CD4-positive, alpha-beta memory T cell (primary cell): ENCODE results near the gene ST8SIA4. TPM values are rescaled to one million over a fixed set of nuclear protein-coding genes. Genes with fewer than 3 reads are reported as not detected.

ENCODE experiments used
- CTCF ChIA-PET: fragments of 350-600 bp; sonication (Branson Sonifier 250); formaldehyde crosslinking; loops from one replicate; lab custom pipeline; 2021; ENCODE audit warnings: inconsistent platforms; ENCODE audit not compliant: partially characterized antibody; lab: Charles Lee
- POLR2A ChIA-PET: fragments of 350-600 bp; sonication (Branson Sonifier 250); formaldehyde crosslinking; loops from one replicate; lab custom pipeline; 2021; ENCODE audit not compliant: partially characterized antibody; lab: Charles Lee
- DNase-seq, 5 donors: peaks; one replicate each; pipeline versions ENCODE4 v3.0.0 to v3.0.0-alpha.2; 2020 to 2022; ENCODE audit warnings: mixed read lengths in 1 of 5
- H3K27ac ChIP-seq: one replicate; pipeline ENCODE4 v1.7.0; 2013; ENCODE audit warnings: low read depth, low read length
- H3K27me3 ChIP-seq: 2 replicates; pipeline ENCODE4 v1.7.0; 2013; ENCODE audit warnings: mild to moderate bottlenecking, low read length, moderate library complexity; ENCODE audit not compliant: insufficient read depth
- H3K36me3 ChIP-seq: 2 replicates; pipeline ENCODE4 v1.7.0; 2013; ENCODE audit warnings: mild to moderate bottlenecking, low read length, moderate library complexity; ENCODE audit not compliant: insufficient read depth
- H3K4me1 ChIP-seq: 2 replicates; pipeline ENCODE4 v1.7.0; 2013; ENCODE audit warnings: mild to moderate bottlenecking, low read length, moderate library complexity; ENCODE audit not compliant: insufficient read depth
- H3K4me3 ChIP-seq, 2 donors: one replicate each; pipeline ENCODE4 v1.7.0; 2013; ENCODE audit warnings: low read length in 2 of 2, mild to moderate bottlenecking in 1 of 2
- H3K9me3 ChIP-seq, 2 donors: one replicate each; pipeline ENCODE4 v1.7.0; 2013; ENCODE audit warnings: low read length in 2 of 2, control low read depth in 1 of 2; ENCODE audit not compliant: control insufficient read depth in 1 of 2
- H3K27ac Mint-ChIP-seq, 7 donors: one replicate each; pipeline ENCODE4 v1.8.0; 2020 to 2021; ENCODE audit warnings: mixed read lengths in 7 of 7, mild to moderate bottlenecking in 6 of 7, inconsistent platforms in 3 of 7, moderate library complexity in 3 of 7
- H3K27me3 Mint-ChIP-seq, 2 donors: one replicate each; pipeline ENCODE4 v1.8.0; 2020 to 2021; ENCODE audit warnings: mixed read lengths in 2 of 2
- H3K36me3 Mint-ChIP-seq, 2 donors: one replicate each; pipeline ENCODE4 v1.8.0; 2020 to 2021; ENCODE audit warnings: mixed read lengths in 2 of 2, inconsistent platforms in 1 of 2, mild to moderate bottlenecking in 1 of 2
- H3K4me1 Mint-ChIP-seq, 4 donors: one replicate each; pipeline ENCODE4 v1.8.0; 2020 to 2021; ENCODE audit warnings: mixed read lengths in 4 of 4, mild to moderate bottlenecking in 1 of 4
- H3K4me3 Mint-ChIP-seq, 8 donors: one replicate each; pipeline ENCODE4 v1.8.0; 2020 to 2021; ENCODE audit warnings: mixed read lengths in 8 of 8, mild to moderate bottlenecking in 7 of 8, moderate library complexity in 6 of 8, inconsistent platforms in 3 of 8
- H3K9me3 Mint-ChIP-seq, 8 donors: one replicate each; pipeline ENCODE4 v1.8.0; 2020 to 2021; ENCODE audit warnings: mixed read lengths in 8 of 8, mild to moderate bottlenecking in 5 of 8, inconsistent platforms in 3 of 8, moderate library complexity in 1 of 8
- intact Hi-C: fragments of 100-400 bp; cut with micrococcal nuclease; formaldehyde crosslinking; loops from one replicate; pipeline ENCODE4 v1.15.1; 2023
- polyA plus RNA-seq, 2 donors: library from polyadenylated mRNA; unstranded; fragments of 300-500 nt; fragmentation: Illumina TruSeq; gene quantifications; one replicate each; pipeline ENCODE4 v1.2.3, GENCODE V29; 2021
- total RNA-seq, 2 experiments: library from RNA; stranded (reverse); gene quantifications; one replicate each; pipeline ENCODE4 v1.2.3, GENCODE V29; 2021

The ST8SIA4 gene
- total and polyA plus RNA-seq, 4 experiments from 2014 or later = 10.7 to 28.7 (median 21.0) TPM

- CTCF ChIA-PET = no interaction called here
- H3K36me3 ChIP-seq = no peaks in the 10 kb centered on the region
- Mint-ChIP-seq H3K36me3 (peaks cover 10 to 26% of the 10 kb centered on the region in 2 donors), H3K27me3 (no peaks in the 10 kb centered on the region), H3K4me3 (no peak overlapping the region), H3K27ac (no peak overlapping the region), H3K9me3 (no peaks in the 10 kb centered on the region), H3K4me1 (peaks cover 21 to 38% (median 30%) of the 10 kb centered on the region in 4 donors)
- H3K27me3 ChIP-seq = no peaks in the 10 kb centered on the region
- DNase-seq = no peak
- no peak overlapping the region for H3K27ac ChIP-seq
- no peaks in the 10 kb centered on the region for H3K9me3 ChIP-seq
- H3K4me3 ChIP-seq = no peak overlapping the region
- intact Hi-C loops = no loop called here
- peaks cover 23% of the 10 kb centered on the region for H3K4me1 ChIP-seq
- POLR2A ChIA-PET = interaction anchor here (9.8 kb wide), 1 partner anchor 68 kb away, joined by 99 read pairs; the partner anchor contains the start of gene ST8SIA4
Observed at GRCh38 chr5:100834519-100834918, 68.6 kb downstream of the ST8SIA4 start.

DNA sequence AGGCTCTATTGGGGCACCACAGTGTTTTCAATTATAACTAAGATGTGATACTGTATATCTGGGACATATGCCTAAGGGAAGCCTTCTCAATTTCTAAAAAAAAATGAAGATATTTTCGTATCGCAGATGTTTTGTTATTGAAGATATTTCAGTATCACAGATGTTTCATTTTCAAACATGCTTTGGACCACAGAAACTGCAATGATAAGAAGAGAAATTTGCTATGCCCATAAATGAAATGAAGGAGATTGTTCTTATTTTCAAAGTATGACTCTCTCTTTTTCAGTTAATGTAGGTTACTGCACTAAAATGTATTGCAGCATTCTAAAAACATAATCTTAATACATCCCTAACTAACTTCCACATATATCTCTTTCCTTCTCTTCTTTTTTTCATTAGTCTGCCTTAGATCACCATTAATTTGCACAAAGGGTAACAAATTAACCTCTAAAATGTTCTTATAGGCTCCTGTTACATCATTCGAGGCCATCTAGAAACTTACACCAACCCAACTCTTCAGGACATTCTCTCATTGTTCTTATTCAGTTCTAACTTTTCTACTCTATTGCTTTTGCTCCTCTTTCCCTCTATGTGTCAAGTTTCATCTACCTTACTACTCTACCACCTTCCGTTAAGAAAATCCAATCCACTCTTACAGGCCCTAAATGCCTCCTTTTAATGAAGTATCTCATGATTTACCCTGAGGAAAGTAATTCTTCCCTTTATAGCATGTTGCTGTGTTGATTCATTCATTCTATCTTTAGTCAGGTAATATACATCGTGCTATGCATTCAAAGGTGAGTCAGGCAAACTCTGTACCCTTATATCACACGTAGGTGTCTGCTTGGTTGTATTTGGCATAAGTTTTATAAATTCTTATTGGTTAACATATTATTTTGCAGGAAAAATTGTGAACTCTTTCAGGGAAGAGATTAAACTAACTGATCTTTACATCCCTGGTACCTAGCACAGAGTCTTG lies 70.5 kb downstream of the ST8SIA4 start:
- CTCF ChIA-PET = no interaction called here
- no peak for DNase-seq
- intact Hi-C loops = no loop called here
- Histone ChIP-seq H3K27ac (no peak overlapping the region), H3K27me3 (no peaks in the 10 kb centered on the region), H3K9me3 (no peaks in the 10 kb centered on the region), H3K4me3 (no peak overlapping the region), H3K36me3 (no peaks in the 10 kb centered on the region), H3K4me1 (peaks cover 21% of the 10 kb centered on the region)
- Mint-ChIP-seq H3K27ac (peak overlapping the region in 1 of 7 donors; percentile 22), H3K27me3 (no peaks in the 10 kb centered on the region), H3K36me3 (peaks cover 12 to 24% of the 10 kb centered on the region in 2 donors), H3K4me1 (peaks cover 26 to 44% (median 36%) of the 10 kb centered on the region in 4 donors), H3K9me3 (no peaks in the 10 kb centered on the region), H3K4me3 (no peak overlapping the region)
- POLR2A ChIA-PET = no interaction called here

DNA sequence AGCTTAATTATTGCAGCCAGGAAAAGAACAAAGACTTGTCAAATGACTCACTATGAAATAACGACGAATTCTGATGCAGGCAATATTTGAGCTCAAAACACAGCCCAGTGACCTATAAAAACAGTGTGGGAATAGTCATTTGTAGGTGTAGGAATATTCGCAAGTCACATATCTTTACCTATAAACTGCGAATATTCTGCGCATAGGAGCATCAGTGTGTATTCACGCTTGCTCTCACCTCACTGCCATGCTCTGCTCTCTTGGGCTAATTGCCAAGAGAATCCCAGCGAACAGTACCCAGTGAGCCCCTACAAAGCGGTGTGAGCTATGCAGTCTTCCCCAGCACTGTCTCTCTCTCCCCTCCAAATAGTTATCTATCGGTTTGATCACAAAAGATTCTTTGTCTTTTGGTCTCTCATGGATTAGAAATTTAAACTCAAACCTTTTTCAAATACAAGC lies 74.2 kb downstream of the ST8SIA4 start:
- H3K27ac ChIP-seq = no peak overlapping the region
- no peaks in the 10 kb centered on the region for H3K27me3 ChIP-seq
- intact Hi-C loops = loop anchor here (10.0 kb wide), 1 partner anchor 186 kb away; no protein-coding TSS in a partner anchor
- Mint-ChIP-seq H3K4me3 (peak overlapping the region in 1 of 8 donors; percentile 23), H3K27me3 (no peaks in the 10 kb centered on the region), H3K9me3 (no peaks in the 10 kb centered on the region), H3K27ac (no peak overlapping the region), H3K4me1 (peaks cover 29 to 38% (median 36%) of the 10 kb centered on the region in 4 donors), H3K36me3 (peaks cover 9 to 28% of the 10 kb centered on the region in 2 donors)
- no peak for DNase-seq
- ChIA-PET POLR2A (interaction anchor here (1.2 to 1.6 kb wide), 3 partner anchors 8 to 74 kb away, joined by 4 to 6 read pairs (median 5); partner anchors contain the start of gene ST8SIA4), CTCF (interaction anchor here (0.8 to 1.8 kb wide), 3 partner anchors 14 to 74 kb away, joined by 3 to 4 read pairs (median 4); no protein-coding TSS in a partner anchor)
- peaks cover 20% of the 10 kb centered on the region for H3K4me1 ChIP-seq
- H3K4me3 ChIP-seq = no peak overlapping the region
- no peaks in the 10 kb centered on the region for H3K36me3 ChIP-seq
- H3K9me3 ChIP-seq = no peaks in the 10 kb centered on the region

DNA sequence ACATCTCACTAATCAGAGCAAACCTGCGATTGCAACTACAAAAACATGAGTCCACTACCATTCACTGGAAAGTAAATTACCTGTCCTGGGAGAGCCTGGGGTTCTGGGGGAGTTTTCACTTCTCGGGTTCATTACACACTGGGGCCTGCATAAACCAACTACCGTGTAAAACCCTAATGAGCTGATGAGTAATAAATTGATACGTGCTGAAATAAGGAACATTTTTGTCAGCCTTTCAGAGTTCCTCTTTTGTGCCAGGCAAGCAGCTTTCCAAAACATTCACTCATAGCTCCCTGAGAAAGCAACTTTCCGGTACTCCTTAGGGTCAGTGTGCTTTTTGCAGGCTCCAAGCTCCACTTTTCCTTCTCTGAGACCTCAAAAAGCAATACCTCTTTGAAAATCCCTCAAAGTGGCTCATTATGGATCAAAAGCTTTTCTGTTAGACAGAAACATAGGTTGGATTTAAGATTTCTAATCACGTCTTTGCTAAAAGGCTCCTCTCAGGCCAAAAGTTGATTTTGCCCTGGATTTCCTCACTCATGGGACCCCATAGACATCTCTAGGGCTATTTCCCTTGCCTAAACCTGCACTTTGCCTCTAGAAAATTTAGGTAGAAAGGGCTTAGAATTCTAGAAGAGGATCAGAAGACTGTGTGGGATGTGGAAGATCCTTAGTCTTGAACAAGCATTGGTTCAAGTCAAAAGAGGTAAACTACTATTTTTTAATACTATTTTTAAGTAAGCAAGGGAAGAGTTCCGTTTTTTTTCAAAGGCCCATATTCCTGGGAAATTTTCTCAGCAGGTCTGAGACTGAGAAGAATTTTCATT lies 74.8 kb downstream of the ST8SIA4 start:
- CTCF ChIA-PET = interaction anchor here (0.8 to 1.8 kb wide), 4 partner anchors 10 to 74 kb away, joined by 3 to 4 read pairs (median 4); no protein-coding TSS in a partner anchor
- no peak overlapping the region for H3K4me3 ChIP-seq

DNA sequence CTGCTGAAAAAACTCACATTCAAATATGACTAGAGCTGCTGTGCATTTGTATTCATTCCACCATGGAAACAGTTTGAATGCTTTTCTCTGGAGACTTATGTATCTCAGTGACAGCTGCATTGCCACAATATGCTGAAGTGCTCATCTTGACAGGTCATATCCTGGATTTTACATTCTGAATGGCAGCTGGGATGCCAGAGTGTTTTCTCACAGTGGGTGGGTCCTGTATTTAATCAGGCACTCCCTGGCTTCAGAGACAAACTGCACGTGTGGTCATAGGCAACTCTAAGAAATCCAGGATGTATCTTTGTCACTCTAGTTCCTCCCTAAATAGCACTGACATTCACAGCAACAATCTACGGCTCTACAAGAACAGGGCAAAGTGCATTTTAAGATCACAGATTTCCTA lies 75.6 kb downstream of the ST8SIA4 start:
- Histone ChIP-seq H3K4me3 (no peak overlapping the region), H3K27me3 (no peaks in the 10 kb centered on the region), H3K4me1 (peaks cover 20% of the 10 kb centered on the region), H3K9me3 (no peaks in the 10 kb centered on the region), H3K36me3 (no peaks in the 10 kb centered on the region), H3K27ac (no peak overlapping the region)
- DNase-seq = no peak
- Mint-ChIP-seq H3K4me1 (peaks cover 28 to 33% (median 31%) of the 10 kb centered on the region in 4 donors), H3K36me3 (peaks cover 13 to 23% of the 10 kb centered on the region in 2 donors), H3K27me3 (no peaks in the 10 kb centered on the region), H3K9me3 (peaks cover 0 to 2% (median 0%) of the 10 kb centered on the region in 8 donors), H3K27ac (peak overlapping the region in 5 of 7 donors; percentile 16 to 82 (median 24)), H3K4me3 (peak overlapping the region in 1 of 8 donors; percentile 44)
- POLR2A ChIA-PET = interaction anchor here (0.7 to 1.6 kb wide), 3 partner anchors 8 to 75 kb away, joined by 3 to 6 read pairs (median 4); partner anchors contain the start of gene ST8SIA4
- intact Hi-C loops = loop anchor here (10.0 kb wide), 1 partner anchor 187 kb away; no protein-coding TSS in a partner anchor
- CTCF ChIA-PET = interaction anchor here (0.8 to 1.8 kb wide), 3 partner anchors 9 to 75 kb away, joined by 4 read pairs; no protein-coding TSS in a partner anchor

More for the DNA sequence above, 74.8 kb downstream of the ST8SIA4 start:
- Mint-ChIP-seq H3K4me1 (peaks cover 29 to 38% (median 36%) of the 10 kb centered on the region in 4 donors), H3K4me3 (peak overlapping the region in 2 of 8 donors; percentile 19 to 44), H3K27me3 (no peaks in the 10 kb centered on the region), H3K9me3 (no peaks in the 10 kb centered on the region), H3K36me3 (peaks cover 13 to 31% of the 10 kb centered on the region in 2 donors), H3K27ac (peak overlapping the region; percentile 4 to 82 (median 24))
- intact Hi-C loops = loop anchor here (10.0 kb wide), 1 partner anchor 187 kb away; no protein-coding TSS in a partner anchor
- Histone ChIP-seq H3K36me3 (no peaks in the 10 kb centered on the region), H3K9me3 (no peaks in the 10 kb centered on the region), H3K27me3 (no peaks in the 10 kb centered on the region), H3K4me1 (peaks cover 20% of the 10 kb centered on the region), H3K27ac (no peak overlapping the region)
- no peak for DNase-seq
- POLR2A ChIA-PET = interaction anchor here (1.2 to 1.6 kb wide), 3 partner anchors 9 to 75 kb away, joined by 4 to 6 read pairs (median 5); partner anchors contain the start of gene ST8SIA4

DNA sequence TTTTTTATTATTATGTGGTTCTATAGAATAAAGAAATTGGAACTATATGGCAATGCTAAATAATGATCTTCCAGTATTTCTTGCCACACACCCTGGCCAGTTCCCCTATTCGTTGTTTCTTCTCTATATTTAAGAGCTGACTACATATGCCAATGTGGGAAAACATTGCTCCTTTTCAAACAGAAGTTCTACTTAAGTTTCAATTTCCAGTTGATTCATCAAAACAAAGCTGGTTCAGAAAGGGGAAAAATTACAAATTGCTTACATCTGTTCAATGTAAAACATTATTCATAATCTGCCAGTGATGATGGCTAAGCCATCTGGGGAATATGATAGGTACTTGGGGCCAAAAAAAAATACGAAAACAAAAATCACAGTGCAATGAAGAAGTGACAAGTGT lies 76.9 kb downstream of the ST8SIA4 start:
- peaks cover 13 to 22% of the 10 kb centered on the region in 2 donors for H3K36me3 Mint-ChIP-seq
- H3K4me1 Mint-ChIP-seq = peaks cover 29 to 34% (median 30%) of the 10 kb centered on the region in 4 donors
- H3K36me3 ChIP-seq = no peaks in the 10 kb centered on the region
- no peaks in the 10 kb centered on the region for H3K27me3 ChIP-seq
- no peak overlapping the region for H3K4me3 ChIP-seq
- intact Hi-C loops = loop anchor here (10.0 kb wide), 1 partner anchor 189 kb away; no protein-coding TSS in a partner anchor
- H3K9me3 Mint-ChIP-seq = peaks cover 0 to 2% (median 0%) of the 10 kb centered on the region in 8 donors
- H3K27ac Mint-ChIP-seq = peak overlapping the region in 3 of 7 donors; percentile 2 to 59 (median 4)
- H3K27me3 Mint-ChIP-seq = no peaks in the 10 kb centered on the region
- no peak for DNase-seq
- H3K4me1 ChIP-seq = peaks cover 20% of the 10 kb centered on the region
- H3K27ac ChIP-seq = no peak overlapping the region
- no peak overlapping the region for H3K4me3 Mint-ChIP-seq
- ChIA-PET POLR2A (interaction anchor here (1.2 kb wide), 1 partner anchor 77 kb away, joined by 3 read pairs; the partner anchor contains the start of gene ST8SIA4), CTCF (interaction anchor here (1.1 kb wide), 2 partner anchors 15 to 25 kb away, joined by 3 read pairs; no protein-coding TSS in a partner anchor)
- H3K9me3 ChIP-seq = no peaks in the 10 kb centered on the region
